ENCODE measurements around the gene ROR1. TPM values are rescaled to one million over a fixed set of nuclear protein-coding genes. Genes with fewer than 3 reads are reported as not detected.

The ROR1 gene
- total RNA-seq, 1 experiment from 2014 or later: 19.0 TPM

DNA sequence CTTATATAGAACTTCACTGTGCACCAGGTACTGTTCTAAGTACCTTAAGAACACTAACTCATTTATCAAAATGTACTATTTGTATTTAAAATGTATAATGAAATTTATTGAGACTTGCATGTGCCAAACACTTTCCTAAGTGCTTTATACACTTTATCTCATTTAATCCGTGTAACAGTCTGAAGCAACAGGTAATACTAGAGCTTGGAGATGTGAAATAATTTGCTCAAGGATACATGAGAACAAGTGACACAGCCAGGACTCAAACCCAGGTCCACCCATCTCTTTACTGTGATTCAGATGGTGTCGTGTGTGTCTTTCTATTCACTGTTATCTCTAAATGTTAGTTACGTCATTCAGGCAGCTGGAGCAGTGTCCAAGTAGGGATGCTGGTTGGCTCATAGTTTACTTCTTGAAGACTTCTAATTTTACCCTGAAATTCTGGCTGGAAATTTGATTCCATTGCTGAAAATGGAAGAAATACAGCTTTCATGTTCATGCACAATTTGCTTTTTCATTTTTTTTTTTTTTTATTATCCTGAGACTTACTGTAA, 259.9 kb downstream of the ROR1 start:
- Histone ChIP-seq H3F3A (ENCODE audit: insufficient read depth, low read depth) (peaks cover 7% of the 10 kb centered on the region; the same call in 1 of the 2 replicates), H3K4me3 (no peak overlapping the region), H3K36me3 (ENCODE audit: low read depth) (no peaks in the 10 kb centered on the region), H3K4me2 (no peak overlapping the region), H2AFZ (no peak overlapping the region), H4K20me1 (ENCODE audit: insufficient read depth) (no peaks in the 10 kb centered on the region), H3K4me1 (replicated peaks; ENCODE audit: insufficient read depth) (peaks cover 10% of the 10 kb centered on the region), H3K9me3 (ENCODE audit: insufficient read depth, low read depth) (peaks cover 6% of the 10 kb centered on the region; the same call in 1 of the 2 replicates), H3K27me3 (ENCODE audit: insufficient read depth, low read depth) (no peaks in the 10 kb centered on the region), H3K79me2 (ENCODE audit: low read depth) (no peaks in the 10 kb centered on the region; the same call in 1 of the 2 replicates), H3K27ac (no peak overlapping the region), H3K9me2 (ENCODE audit: insufficient read depth) (no peaks in the 10 kb centered on the region)
- TF ChIP-seq, protein P1, sequence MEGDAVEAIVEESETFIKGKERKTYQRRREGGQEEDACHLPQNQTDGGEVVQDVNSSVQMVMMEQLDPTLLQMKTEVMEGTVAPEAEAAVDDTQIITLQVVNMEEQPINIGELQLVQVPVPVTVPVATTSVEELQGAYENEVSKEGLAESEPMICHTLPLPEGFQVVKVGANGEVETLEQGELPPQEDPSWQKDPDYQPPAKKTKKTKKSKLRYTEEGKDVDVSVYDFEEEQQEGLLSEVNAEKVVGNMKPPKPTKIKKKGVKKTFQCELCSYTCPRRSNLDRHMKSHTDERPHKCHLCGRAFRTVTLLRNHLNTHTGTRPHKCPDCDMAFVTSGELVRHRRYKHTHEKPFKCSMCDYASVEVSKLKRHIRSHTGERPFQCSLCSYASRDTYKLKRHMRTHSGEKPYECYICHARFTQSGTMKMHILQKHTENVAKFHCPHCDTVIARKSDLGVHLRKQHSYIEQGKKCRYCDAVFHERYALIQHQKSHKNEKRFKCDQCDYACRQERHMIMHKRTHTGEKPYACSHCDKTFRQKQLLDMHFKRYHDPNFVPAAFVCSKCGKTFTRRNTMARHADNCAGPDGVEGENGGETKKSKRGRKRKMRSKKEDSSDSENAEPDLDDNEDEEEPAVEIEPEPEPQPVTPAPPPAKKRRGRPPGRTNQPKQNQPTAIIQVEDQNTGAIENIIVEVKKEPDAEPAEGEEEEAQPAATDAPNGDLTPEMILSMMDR (conservative IDR thresholded peaks at IDR 0.05): no peak
- no peak for TF ChIP-seq EZH2 (IDR thresholded peaks at IDR 0.05; ENCODE audit: low read depth)
- BruUV-seq (replicated peaks): no TSS peak
- intact Hi-C loops (cut with micrococcal nuclease; ENCODE audit: unreplicated experiment): no loop called here
- DNase-seq: no peak
- ChIA-PET POLR2A (ENCODE audit: unreplicated experiment) (no interaction called here), CTCF (no interaction called here)

DNA sequence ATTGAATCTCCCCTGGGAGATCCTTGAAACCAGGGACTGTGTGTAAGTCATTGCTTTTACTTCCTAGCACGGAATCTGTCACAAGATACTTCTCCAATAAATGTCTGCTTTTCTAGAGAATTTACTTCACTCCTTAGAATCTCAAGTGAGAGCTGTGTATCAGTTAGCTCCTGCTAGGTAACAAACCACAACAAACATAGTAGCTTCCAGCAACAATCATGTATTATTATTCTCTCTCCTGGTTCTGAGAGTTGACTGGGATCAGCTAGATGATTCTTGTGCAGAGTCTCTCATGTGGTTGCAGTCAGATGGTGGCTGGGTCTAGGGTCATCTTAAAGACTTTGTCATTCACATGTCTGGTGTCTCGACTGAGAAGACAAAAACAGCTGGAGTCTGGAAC, 262.7 kb downstream of the ROR1 start:
- BruUV-seq (replicated peaks): no TSS peak
- Histone ChIP-seq H3K4me3 (no peak overlapping the region), H2AFZ (no peak overlapping the region), H4K20me1 (ENCODE audit: insufficient read depth) (no peaks in the 10 kb centered on the region), H3K79me2 (ENCODE audit: low read depth) (peaks cover 8% of the 10 kb centered on the region), H3K9me3 (ENCODE audit: insufficient read depth, low read depth) (no peaks in the 10 kb centered on the region), H3K4me2 (no peak overlapping the region), H3F3A (ENCODE audit: insufficient read depth, low read depth) (peaks cover 29% of the 10 kb centered on the region), H3K9me2 (ENCODE audit: insufficient read depth) (no peaks in the 10 kb centered on the region), H3K36me3 (ENCODE audit: low read depth) (no peaks in the 10 kb centered on the region), H3K4me1 (replicated peaks; ENCODE audit: insufficient read depth) (peaks cover 38% of the 10 kb centered on the region), H3K27ac (no peak overlapping the region), H3K27me3 (ENCODE audit: insufficient read depth, low read depth) (no peaks in the 10 kb centered on the region)
- DNase-seq: no peak
- CTCF ChIA-PET: no interaction called here
- no peak for TF ChIP-seq EZH2 (IDR thresholded peaks at IDR 0.05; ENCODE audit: low read depth)
- TF ChIP-seq, protein P1 (conservative IDR thresholded peaks at IDR 0.05): no peak
- POLR2A ChIA-PET (ENCODE audit: unreplicated experiment): no interaction called here
- intact Hi-C loops (cut with micrococcal nuclease; ENCODE audit: unreplicated experiment): no loop called here

DNA sequence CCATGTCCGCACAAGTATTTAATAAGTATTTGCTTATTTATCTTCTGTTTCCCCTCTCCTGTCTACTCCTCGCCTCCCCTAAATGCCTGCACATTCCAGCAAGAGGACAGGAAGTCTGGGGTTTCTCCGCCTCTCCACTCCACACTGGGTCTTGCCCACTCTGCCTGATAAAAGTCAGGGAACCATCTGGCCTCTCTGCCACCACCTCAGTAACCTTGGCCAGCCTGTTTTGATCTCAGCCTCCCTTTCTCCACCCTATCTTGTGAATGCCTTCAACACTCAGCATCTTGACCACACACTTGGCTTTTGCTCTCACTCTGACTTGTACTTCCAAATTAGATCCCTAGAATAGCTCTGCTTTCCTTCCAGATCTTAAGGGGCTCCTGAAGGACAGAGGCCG, 264.3 kb downstream of the ROR1 start:
- Histone ChIP-seq H2AFZ (no peak overlapping the region), H3K4me3 (no peak overlapping the region), H3K27me3 (ENCODE audit: insufficient read depth, low read depth) (no peaks in the 10 kb centered on the region), H3K4me2 (no peak overlapping the region), H4K20me1 (ENCODE audit: insufficient read depth) (no peaks in the 10 kb centered on the region), H3K27ac (no peak overlapping the region; the same call in 1 of the 2 replicates), H3K79me2 (ENCODE audit: low read depth) (peaks cover 15% of the 10 kb centered on the region), H3F3A (ENCODE audit: insufficient read depth, low read depth) (peaks cover 37% of the 10 kb centered on the region), H3K9me2 (ENCODE audit: insufficient read depth) (no peaks in the 10 kb centered on the region), H3K9me3 (ENCODE audit: insufficient read depth, low read depth) (no peaks in the 10 kb centered on the region), H3K36me3 (ENCODE audit: low read depth) (no peaks in the 10 kb centered on the region), H3K4me1 (replicated peaks; ENCODE audit: insufficient read depth) (peaks cover 53% of the 10 kb centered on the region)
- DNase-seq: no peak
- TF ChIP-seq EZH2 (IDR thresholded peaks at IDR 0.05; ENCODE audit: low read depth): no peak
- TF ChIP-seq, protein P1 (conservative IDR thresholded peaks at IDR 0.05): no peak
- no TSS peak for BruUV-seq (replicated peaks)
- intact Hi-C loops (cut with micrococcal nuclease; ENCODE audit: unreplicated experiment): loop anchor here (2.0 kb wide), 1 partner anchor 69 kb away; no protein-coding TSS in a partner anchor
- ChIA-PET CTCF (no interaction called here), POLR2A (ENCODE audit: unreplicated experiment) (no interaction called here)
